Lower lobe of right lung (tissue), 2 donors: ENCODE measurements around the gene C1QTNF1. TPM values are rescaled to one million over a fixed set of nuclear protein-coding genes. Genes with fewer than 3 reads are reported as not detected.

Source experiments
- ATAC-seq, 2 donors: fragments of 200-7000 bp; cut with Tn5 transposase; one replicate each; pipeline ENCODE4 v1.9.1; 2020 to 2022; ENCODE audit warnings: mild to moderate bottlenecking in 2 of 2, moderate library complexity in 2 of 2
- DNase-seq: peaks from one replicate; pipeline ENCODE4 v3.0.0-alpha.2; 2020
- H3K27ac ChIP-seq: fragments of 200-600 bp; one replicate; pipeline ENCODE4 v1.8.0; 2022
- H3K27me3 ChIP-seq: fragments of 200-600 bp; one replicate; pipeline ENCODE4 v1.8.0; 2022; ENCODE audit warnings: low read depth
- H3K36me3 ChIP-seq: fragments of 200-600 bp; one replicate; pipeline ENCODE4 v1.8.0; 2022; ENCODE audit warnings: mild to moderate bottlenecking
- H3K4me1 ChIP-seq: fragments of 200-600 bp; one replicate; pipeline ENCODE4 v1.8.0; 2022
- H3K4me3 ChIP-seq: fragments of 200-600 bp; one replicate; pipeline ENCODE4 v1.8.0; 2022; ENCODE audit warnings: mild to moderate bottlenecking
- H3K9me3 ChIP-seq: fragments of 200-600 bp; one replicate; pipeline ENCODE4 v1.8.0; 2022
- intact Hi-C: fragments of 100-400 bp; cut with DNase I; formaldehyde crosslinking; loops from one replicate; pipeline ENCODE4 v1.11.0; 2022
- total RNA-seq: library from RNA; stranded (reverse); fragmentation: NEBNext Ultra II Directional; extraction: Animal tissue kit (Norgen Biotek cat#: 25700); gene quantifications from one replicate; pipeline ENCODE4 v1.2.1, GENCODE V29; 2021
- TF ChIP-seq, protein P1 (sequence below): fragments of 200-600 bp; IDR thresholded peaks from one replicate; pipeline ENCODE4 v1.8.0; 2022; ENCODE audit warnings: antibody characterized with exemption, mild to moderate bottlenecking
- donor health status: DM: no; HTN: yes; CAD: no; lungs with severe emphysema.

The C1QTNF1 gene
- total RNA-seq, 1 donor from 2014 or later: 24.9 TPM

GRCh38 chr17:79042421-79043190, 18.6 kb downstream of the C1QTNF1 start:
- H3K27ac ChIP-seq: no peak overlapping the region
- TF ChIP-seq, protein P1, sequence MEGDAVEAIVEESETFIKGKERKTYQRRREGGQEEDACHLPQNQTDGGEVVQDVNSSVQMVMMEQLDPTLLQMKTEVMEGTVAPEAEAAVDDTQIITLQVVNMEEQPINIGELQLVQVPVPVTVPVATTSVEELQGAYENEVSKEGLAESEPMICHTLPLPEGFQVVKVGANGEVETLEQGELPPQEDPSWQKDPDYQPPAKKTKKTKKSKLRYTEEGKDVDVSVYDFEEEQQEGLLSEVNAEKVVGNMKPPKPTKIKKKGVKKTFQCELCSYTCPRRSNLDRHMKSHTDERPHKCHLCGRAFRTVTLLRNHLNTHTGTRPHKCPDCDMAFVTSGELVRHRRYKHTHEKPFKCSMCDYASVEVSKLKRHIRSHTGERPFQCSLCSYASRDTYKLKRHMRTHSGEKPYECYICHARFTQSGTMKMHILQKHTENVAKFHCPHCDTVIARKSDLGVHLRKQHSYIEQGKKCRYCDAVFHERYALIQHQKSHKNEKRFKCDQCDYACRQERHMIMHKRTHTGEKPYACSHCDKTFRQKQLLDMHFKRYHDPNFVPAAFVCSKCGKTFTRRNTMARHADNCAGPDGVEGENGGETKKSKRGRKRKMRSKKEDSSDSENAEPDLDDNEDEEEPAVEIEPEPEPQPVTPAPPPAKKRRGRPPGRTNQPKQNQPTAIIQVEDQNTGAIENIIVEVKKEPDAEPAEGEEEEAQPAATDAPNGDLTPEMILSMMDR: peak; percentile 93
- H3K4me1 ChIP-seq: peaks cover 17% of the 10 kb centered on the region
- no peak overlapping the region for H3K4me3 ChIP-seq
- peak; percentile 51 to 67 for ATAC-seq
- H3K36me3 ChIP-seq: peaks cover 3% of the 10 kb centered on the region
- H3K27me3 ChIP-seq: no peaks in the 10 kb centered on the region
- no peaks in the 10 kb centered on the region for H3K9me3 ChIP-seq
- intact Hi-C loops: no loop called here
- peak; percentile 86 for DNase-seq

GRCh38 chr17:79043191-79043930, 19.4 kb downstream of the C1QTNF1 start:
- Histone ChIP-seq H3K36me3 (peaks cover 10% of the 10 kb centered on the region), H3K27me3 (no peaks in the 10 kb centered on the region), H3K4me3 (no peak overlapping the region), H3K9me3 (no peaks in the 10 kb centered on the region), H3K4me1 (peaks cover 14% of the 10 kb centered on the region), H3K27ac (no peak overlapping the region)
- TF ChIP-seq, protein P1: no peak
- ATAC-seq: no peak
- DNase-seq: no peak
- intact Hi-C loops: no loop called here

DNA sequence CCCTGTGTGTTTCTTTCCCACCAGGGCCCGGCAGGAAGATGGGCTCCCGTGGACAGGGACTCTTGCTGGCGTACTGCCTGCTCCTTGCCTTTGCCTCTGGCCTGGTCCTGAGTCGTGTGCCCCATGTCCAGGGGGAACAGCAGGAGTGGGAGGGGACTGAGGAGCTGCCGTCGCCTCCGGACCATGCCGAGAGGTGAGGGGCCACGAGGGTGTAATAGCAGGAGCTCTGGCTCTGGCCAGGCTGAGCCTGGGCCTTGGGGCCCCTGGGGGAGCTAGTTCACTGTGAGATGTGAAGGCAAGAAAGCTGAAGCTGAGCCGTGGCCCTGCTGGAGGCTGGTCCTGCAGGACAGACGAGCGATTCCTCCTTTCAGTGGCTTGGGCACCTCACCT, 20.0 kb downstream of the C1QTNF1 start:
- intact Hi-C loops: no loop called here
- DNase-seq: no peak
- H3K27ac ChIP-seq: no peak overlapping the region
- no peak overlapping the region for H3K4me3 ChIP-seq
- H3K4me1 ChIP-seq: peaks cover 9% of the 10 kb centered on the region
- H3K36me3 ChIP-seq: peaks cover 16% of the 10 kb centered on the region
- TF ChIP-seq, protein P1: no peak
- ATAC-seq: no peak
- no peaks in the 10 kb centered on the region for H3K27me3 ChIP-seq
- H3K9me3 ChIP-seq: no peaks in the 10 kb centered on the region

- Histone ChIP-seq H3K9me3 (no peaks in the 10 kb centered on the region), H3K4me3 (no peak overlapping the region), H3K27me3 (no peaks in the 10 kb centered on the region), H3K4me1 (peaks cover 9% of the 10 kb centered on the region), H3K36me3 (peaks cover 16% of the 10 kb centered on the region), H3K27ac (no peak overlapping the region)
- TF ChIP-seq, protein P1: no peak
- intact Hi-C loops: no loop called here
- ATAC-seq (no peak), DNase-seq (no peak)
Observed at GRCh38 chr17:79044462-79044861, 20.5 kb downstream of the C1QTNF1 start.

GRCh38 chr17:79045001-79045729, 21.2 kb downstream of the C1QTNF1 start:
- Histone ChIP-seq H3K36me3 (peaks cover 16% of the 10 kb centered on the region), H3K9me3 (no peaks in the 10 kb centered on the region), H3K4me3 (no peak overlapping the region), H3K27me3 (no peaks in the 10 kb centered on the region), H3K27ac (no peak overlapping the region), H3K4me1 (peaks cover 9% of the 10 kb centered on the region)
- intact Hi-C loops: no loop called here
- TF ChIP-seq, protein P1: no peak
- DNase-seq (no peak), ATAC-seq (no peak)
